PC-9 (cell line): ENCODE data around the gene CACNB4.

Experiments
- EZH2 ChIP-seq: fragments of 200-600 bp; sonication (generic); IDR thresholded peaks from 2 replicates; pipeline ENCODE4 v1.8.0; 2017; ENCODE audit warnings: antibody characterized with exemption, low read depth
- TF ChIP-seq, protein P1 (sequence below): fragments of 200-600 bp; sonication (generic); conservative IDR thresholded peaks from 2 replicates; pipeline ENCODE4 v1.6.1; 2017; ENCODE audit warnings: mixed run types, antibody characterized with exemption, mild to moderate bottlenecking, moderate library complexity

DNA sequence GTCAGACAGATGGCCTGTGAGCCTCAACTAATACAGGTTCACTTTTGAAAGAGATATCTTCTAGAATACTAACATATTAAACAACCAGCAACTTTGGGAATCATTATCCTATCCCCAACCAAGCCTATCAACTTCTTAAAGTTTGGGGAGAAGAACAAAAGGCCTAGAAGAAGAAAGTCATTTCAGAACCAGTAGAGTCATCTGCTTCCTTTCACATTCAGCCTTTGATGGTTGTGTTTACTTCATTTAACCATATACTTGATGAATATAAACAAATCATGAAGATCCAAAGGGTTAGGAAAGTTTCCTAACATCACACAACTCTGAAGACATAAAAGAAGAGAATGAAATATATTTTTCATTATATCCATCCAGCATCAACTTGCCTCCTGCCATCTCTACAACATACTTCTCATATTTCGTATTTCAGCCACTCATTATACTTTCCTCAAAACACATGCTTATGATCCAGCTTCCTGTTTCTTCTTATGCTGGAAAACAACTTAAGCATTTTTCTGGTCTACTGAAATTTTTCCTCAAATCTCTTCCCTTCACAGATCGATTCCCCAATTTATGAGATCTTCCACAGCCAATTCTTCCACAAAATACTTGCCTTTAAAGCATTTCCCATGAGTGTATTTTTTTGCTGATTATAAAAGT is 114.3 kb downstream of the CACNB4 start:
- TF ChIP-seq, protein P1, sequence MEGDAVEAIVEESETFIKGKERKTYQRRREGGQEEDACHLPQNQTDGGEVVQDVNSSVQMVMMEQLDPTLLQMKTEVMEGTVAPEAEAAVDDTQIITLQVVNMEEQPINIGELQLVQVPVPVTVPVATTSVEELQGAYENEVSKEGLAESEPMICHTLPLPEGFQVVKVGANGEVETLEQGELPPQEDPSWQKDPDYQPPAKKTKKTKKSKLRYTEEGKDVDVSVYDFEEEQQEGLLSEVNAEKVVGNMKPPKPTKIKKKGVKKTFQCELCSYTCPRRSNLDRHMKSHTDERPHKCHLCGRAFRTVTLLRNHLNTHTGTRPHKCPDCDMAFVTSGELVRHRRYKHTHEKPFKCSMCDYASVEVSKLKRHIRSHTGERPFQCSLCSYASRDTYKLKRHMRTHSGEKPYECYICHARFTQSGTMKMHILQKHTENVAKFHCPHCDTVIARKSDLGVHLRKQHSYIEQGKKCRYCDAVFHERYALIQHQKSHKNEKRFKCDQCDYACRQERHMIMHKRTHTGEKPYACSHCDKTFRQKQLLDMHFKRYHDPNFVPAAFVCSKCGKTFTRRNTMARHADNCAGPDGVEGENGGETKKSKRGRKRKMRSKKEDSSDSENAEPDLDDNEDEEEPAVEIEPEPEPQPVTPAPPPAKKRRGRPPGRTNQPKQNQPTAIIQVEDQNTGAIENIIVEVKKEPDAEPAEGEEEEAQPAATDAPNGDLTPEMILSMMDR, result no peak
- no peak for TF ChIP-seq EZH2
